NCI-H1694 (cell line): ENCODE measurements around the gene MARCHF10.

Source experiments
- DNase-seq: peaks from one replicate; lab custom pipeline; 2025; lab: John Stamatoyannopoulos, UW

Gene MARCHF10

DNA sequence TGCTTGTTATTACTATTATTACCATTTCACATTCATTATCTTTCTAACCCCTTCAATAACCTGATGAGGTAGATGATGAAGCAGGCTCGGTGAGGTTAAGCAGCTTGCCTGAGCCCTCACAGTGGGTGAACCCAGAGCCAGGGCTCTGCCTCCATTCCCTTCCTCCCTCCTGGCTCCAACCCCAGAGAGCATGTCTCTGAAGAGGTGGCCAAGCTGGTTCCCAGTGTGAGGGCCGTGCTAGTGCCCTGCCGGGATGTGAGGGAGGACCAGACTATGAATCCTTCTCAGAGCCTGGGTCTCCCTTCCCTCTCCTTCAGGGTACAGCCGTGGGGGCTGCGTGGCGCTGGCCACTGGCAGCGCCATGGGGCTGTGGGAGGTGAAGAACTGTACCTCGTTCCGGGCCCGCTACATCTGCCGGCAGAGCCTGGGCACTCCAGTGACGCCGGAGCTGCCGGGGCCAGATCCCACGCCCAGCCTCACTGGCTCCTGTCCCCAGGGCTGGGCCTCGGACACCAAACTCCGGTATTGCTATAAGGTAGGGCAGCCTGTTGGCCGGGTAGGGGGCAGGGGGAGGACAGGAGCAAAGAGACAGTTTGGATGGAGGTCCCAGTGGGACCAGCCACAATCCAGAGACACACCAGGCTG, 131.0 kb downstream of the MARCHF10 start:
- DNase-seq, result no peak

DNA sequence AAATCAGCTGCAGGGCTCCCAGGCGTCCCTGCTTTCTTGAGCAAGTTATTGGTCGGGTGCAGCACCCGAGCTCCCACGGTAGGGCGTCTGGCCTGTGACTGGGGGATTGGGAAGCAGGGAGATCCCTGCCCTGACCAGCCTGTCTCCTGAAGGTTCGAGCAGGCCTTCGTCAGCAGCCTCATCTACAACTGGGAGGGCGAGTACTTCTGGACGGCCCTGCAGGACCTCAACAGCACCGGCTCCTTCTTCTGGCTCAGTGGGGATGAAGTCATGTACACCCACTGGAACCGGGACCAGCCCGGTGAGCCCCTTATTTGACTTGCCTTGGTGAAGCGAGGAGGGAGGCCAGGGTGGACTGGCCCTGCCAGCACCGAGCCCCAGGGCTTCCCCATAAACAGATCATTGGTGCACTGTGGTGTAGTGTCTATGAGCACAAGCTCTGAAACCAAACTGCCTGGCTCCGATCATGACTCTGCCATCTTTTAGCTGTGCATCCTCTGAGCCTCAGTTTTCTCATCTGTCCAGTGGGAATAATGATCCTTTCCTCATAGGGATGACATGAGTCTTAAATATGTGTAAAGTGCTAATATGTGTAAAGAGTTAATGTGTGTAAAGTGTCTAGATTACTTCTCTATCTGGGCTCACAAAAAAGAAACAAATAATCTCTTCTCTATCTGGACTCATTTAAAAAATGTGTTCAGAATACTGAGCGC, 131.7 kb downstream of the MARCHF10 start:
- no peak for DNase-seq

DNA sequence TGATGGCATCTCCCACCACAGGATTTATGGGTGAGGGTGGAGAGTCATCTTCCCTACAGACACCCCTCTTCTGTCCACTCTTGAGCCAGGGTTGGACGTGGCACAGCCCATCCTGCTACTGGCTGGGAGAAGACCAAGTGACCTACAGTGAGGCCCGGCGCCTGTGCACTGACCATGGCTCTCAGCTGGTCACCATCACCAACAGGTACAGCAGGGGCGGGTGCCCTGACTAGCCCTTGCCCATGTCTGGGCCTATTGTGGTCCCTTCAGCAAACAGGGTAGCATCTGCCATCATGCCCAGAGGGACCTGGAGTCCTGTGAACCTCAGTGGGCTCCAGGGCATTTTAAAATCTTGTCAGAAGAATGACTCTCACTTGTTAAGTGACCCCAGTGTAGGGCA, 132.4 kb downstream of the MARCHF10 start:
- no peak for DNase-seq

DNA sequence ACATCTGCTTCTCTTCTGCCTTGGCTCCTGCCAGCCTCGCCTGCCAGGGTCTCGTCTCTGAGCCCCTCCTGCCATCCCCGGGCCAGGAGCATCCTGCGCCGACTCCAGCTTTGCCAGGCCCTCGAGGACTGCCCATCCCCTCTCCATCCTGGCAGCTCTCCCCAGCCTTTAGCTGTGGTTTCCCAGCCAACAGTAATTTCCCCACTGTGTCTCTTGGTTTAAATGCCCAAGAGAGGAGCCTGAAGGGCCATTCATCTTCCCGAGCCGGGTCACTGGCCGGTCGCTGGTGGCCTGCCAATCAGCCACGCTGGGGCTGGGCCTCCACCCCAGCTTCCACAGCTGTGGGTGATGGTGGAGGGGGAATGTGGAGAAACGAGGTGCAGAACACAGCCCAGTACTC, 132.9 kb downstream of the MARCHF10 start:
- DNase-seq, result no peak

DNA sequence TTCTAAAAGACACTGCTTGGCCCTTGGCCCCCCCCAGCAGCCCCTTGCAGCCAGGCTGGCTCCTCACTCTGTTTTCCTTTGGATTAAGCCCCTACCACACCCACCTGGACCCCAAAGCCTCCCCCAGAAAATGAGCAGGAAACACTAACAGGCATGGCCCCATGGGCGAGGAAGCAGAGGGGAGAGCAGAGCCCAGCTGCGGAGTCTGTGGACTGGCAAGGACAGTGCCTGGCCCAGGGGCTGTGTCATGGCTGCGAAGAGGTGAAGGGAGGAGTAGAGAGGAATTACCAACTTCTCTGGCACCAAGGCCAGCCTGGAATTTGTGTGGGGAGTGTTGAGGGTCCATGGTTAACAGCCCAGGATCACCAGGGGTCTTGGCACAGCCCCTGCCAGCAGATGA, 133.3 kb downstream of the MARCHF10 start:
- DNase-seq, result no peak

DNA sequence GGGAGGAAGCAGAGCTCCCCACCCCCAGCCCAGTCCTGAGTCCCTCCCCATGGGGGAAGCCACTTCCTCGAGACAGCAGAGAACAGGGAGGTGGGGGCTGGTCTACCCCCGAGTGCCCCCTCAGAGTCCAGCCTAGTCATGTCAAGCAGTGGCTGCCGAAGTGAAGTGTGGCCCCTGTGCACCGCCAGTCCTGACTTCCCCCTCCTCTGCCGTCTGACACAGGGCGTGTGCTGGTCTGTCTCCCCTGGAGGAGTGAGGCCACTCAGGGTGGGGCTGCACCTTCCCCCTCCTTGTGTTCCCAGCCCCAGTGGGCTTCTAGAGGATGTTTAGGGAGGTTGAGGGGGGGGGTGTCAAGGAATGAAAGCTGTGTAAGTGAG, 133.8 kb downstream of the MARCHF10 start:
- no peak for DNase-seq

DNA sequence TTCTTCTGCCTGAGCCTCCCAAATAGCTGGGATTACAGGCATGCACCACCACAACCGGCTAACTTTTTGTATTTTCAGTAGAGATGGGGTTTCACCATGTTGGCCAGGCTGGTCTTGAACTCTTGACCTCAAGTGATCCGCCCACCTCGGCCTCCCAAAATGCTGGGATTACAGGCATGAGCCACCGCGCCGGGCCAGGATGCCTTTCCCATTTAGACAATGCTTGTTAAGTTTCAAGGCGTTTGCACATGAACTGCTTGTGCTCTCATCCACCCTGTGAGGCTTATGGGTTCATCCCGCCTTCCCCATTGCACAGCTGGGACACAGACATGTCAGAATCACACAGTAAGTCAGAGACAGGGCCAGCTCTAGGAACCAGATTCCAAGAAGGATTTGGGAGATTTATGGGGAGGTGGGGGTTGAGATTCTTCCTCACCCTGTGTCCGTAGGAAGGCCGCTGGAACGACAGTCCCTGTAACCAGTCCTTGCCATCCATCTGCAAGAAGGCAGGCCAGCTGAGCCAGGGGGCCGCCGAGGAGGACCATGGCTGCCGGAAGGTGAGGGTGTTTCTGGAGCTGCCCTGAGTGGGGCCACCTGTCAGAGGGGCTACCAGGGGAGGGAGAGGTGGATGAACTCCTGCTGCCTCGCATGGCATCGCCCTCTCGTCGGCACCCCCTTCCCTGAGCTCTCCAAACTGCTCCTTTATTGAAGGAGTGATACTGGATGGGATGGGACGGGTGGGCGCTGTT, 134.3 kb downstream of the MARCHF10 start:
- DNase-seq, result no peak

DNA sequence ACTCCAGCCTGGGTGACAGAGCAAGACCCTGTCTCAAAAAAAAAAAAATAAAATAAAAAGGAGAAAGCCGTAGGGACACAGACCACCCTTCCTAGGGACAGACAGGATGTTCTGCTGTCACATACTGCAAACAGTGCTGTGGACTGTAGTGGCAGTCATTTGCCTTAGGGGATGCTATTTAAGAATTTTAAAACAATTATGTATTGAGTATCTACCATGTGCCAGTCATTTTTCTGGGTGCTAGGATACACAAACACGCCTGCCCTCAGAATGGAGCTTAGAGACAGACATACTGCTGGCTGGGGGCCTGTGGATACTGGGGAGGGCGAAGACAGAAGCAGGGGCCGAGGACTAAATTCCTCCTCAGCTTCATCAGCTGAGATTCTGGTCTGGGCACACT, 135.2 kb downstream of the MARCHF10 start:
- no peak for DNase-seq

DNA sequence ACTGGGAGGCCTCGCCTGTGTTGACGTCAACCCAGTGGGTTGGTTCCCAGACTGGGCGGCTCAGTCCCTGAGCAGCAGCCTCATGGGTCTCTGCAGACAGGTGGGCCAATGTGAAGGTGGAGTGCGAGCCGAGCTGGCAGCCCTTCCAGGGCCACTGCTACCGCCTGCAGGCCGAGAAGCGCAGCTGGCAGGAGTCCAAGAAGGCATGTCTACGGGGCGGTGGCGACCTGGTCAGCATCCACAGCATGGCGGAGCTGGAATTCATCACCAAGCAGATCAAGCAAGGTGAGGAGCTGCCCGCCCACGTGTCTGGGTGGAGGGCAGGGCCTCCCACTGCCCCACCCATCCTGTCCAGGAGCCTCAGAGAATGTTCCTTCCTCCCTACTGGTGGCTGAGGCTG, 136.6 kb downstream of the MARCHF10 start:
- DNase-seq, result no peak

DNA sequence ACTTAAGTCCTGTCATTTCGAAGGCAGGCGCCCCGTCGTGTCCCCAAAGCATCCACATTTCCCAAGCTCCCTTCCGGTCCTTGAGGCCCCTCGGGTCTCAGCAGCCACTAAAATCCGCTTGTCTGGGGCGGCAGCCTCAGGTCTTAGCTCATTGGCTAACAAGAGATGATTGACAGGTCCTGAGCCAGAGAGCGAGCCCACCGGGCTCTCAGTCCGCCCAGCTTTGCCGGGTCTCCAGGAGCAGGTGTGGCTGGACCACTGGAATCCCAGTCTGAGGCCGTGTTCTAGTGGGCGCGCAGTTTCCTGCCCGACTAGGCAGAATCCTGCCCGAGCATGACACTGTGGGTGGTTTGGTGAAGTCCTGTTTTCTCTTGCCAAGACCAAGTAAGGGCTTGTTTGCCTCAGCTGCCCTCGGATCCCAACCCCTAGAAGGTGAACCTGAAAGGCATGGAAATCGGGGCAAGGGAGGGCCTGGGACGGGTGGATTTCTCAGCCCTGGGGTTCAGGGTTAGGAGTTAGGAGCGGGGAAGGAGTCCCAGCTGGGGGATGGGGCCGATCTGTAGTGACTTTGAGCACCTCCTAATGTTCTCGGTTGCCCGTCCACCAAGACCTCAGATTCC, 137.8 kb downstream of the MARCHF10 start:
- no peak for DNase-seq

DNA sequence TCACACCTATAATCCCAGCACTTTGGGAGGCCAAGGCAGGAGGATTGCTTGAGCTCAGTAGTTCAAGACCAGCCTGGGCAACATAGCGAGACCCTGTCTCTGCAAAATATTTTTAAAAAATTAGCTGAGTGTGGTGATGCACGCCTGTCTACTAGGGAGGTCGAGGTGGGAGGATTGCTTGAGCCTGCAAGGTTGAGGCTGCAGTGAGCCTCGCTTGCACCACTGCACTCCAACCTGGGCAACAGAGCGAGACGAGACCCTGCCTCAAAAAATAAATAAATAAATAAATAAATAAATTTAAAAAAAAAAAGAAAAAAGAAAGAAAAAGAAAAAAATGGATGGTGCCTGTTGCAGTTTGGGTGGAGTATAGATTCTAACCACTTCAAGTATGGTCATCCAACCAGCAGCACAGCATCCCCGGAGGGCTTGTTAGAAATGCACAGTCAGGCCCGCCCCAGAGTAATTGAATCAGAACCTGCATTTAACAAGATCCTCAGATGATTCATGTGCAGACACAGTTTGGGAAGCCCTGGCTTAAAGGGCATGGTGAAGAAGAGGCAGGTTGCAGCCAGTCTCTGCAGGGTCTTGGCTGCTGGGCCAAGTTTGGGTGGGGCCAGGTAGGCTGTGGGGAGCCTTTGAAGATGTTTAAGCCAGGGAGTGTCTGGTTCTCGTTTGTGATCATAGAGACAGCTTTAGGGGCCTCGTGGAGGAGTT, 139.9 kb downstream of the MARCHF10 start:
- no peak for DNase-seq

DNA sequence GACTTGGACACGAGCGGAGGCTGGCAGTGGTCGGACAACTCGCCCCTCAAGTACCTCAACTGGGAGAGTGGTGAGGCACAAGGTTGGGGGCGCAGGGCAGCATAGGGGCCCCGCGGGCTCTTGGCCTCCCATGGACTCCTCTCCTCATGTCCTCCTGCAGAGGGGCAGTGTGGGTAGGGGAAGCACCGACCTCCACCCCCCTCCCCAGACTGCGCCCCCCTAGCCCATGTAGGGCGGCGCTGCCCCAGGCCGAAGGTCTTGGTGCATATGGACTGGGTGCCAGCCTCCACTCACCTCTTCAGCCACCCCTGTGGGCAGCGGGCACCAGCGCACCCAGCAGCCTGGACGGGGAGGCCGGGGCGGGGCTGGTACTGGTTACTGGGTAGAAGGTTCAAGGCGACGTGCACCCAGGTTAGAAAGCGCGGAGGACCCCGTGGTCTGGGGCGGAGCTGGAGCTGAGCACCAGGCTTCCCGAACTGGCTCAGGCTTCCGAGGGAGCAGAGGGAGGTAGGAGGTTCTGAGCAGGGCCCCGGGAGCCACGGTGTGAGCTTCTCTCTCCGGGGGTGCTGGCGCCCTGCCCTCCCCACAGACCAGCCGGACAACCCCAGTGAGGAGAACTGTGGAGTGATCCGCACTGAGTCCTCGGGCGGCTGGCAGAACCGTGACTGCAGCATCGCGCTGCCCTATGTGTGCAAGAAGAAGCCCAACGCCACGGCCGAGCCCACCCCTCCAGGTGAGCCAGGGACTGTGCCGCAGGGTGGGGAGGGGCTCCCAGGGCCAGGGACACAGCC, 141.1 kb downstream of the MARCHF10 start:
- no peak for DNase-seq

DNA sequence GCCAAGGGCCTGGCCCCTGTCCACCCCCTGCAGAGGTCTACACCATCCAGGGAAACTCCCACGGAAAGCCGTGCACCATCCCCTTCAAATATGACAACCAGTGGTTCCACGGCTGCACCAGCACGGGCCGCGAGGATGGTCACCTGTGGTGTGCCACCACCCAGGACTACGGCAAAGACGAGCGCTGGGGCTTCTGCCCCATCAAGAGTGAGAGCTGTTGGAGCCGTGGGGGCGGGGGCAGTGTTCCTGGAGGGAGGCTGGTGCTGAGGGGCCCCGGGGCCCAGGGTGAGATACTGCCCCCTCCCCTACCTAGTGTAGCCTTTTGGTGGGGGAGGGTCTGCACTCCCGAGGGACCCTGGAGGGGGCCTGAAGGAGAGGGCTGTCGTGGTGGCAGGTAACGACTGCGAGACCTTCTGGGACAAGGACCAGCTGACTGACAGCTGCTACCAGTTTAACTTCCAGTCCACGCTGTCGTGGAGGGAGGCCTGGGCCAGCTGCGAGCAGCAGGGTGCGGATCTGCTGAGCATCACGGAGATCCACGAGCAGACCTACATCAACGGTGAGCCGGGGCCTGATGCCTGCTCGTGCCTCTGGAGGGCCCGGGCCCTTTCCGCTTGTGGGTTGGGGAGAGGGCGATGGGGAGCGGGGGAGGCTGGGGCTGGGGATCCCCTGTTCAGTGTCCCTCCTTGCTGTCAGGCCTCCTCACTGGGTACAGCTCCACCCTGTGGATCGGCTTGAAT, 141.9 kb downstream of the MARCHF10 start:
- DNase-seq, result no peak

DNA sequence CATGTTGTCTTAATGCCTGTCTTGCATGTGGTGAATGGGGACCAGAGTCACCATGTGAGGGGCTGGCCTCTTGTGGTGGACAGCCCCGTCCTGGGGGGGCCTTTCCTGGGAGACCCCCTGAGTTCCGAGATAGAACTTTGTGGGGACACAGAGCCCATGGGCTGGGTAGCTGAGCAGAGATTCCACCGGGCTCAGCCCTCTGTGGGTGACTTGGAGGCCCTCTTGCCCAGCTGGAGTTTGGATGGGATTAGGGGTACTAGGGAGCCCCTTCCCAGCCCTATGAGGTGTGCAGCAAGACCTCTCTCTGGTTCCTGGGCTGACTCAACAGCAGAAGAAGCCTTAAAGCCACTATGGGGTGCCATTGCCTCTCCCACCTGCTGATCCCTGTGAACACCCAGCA, 142.5 kb downstream of the MARCHF10 start:
- no peak for DNase-seq

DNA sequence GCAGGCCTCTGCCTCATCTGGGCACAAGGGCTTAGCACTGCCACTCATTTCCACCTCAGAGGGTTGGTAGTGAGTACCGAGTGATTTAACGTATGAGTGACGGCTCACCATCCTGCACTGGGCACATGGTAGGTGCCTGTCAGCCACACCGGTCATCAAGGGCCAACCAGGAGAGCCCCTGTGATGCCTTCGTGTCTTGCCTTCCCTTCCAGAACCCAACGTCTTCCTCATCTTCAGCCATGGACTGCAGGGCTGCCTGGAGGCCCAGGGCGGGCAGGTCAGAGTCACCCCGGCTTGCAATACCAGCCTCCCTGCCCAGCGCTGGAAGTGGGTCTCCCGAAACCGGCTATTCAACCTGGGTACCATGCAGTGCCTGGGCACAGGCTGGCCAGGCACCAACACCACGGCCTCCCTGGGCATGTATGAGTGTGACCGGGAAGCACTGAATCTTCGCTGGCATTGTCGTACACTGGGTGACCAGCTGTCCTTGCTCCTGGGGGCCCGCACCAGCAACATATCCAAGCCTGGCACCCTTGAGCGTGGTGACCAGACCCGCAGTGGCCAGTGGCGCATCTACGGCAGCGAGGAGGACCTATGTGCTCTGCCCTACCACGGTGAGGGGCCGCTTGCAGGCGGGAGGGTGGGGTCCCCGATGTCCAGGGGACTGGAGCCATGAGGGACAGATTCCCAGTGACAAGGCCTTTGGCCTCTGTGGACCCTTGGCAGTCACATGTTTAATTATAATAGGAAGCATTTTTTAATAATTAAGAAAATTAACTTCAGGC, 143.6 kb downstream of the MARCHF10 start:
- no peak for DNase-seq

DNA sequence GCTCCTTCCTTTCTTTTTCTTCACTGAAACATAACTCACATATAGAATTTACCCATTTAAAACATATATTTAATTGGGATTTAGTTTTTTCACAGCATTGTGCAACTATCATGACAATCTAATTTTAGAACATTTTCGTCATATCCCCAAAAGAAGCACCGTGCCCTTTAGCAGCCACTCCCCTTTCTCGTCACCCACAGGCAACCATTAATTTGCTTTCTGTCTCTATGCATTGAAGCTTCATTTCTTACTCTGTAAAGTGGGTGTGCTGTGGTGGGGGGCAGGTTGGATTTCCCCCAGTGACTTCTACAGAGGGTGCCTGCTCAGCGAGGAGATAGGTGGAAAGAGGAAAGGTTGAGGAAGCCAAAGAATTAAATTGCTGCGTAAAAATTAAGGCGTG, 144.8 kb downstream of the MARCHF10 start:
- no peak for DNase-seq

DNA sequence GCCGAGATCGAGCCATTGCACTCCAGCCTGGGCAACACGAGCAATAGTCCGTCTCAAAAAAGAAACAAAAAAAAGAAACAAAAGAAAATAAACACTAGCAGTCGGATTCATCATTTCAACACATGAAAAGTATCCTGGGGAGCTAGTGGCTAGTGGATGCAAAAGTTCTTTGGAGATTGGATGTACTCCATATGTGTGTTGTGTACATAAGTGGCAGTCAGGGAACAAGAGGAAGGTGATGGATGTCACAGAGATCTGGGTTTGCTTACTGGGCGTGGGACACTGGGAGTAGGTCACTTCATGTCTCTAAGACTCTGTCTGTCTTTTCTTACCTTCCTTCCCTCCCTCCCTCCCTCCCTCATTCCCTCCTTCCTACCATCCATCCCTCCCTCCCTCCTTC, 145.3 kb downstream of the MARCHF10 start:
- no peak for DNase-seq

DNA sequence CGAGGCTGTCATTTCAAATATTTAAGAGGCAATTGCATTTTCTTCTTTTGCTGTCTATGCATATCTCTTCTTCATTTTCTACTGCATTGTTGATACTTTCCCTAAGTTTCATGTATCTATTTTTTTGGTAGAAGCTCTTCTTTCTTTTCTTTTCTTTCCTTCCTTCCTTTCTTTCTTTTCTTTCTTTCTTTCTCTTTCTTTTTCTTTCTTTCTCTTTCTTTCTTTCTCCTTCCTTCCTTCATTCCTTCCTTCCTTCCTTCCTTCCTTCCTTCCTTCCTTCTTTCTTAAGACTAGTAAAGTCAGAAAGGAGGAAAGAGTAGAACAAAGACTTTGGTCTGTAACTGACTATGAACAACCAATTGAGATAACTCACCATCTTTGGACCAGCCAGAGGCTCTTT, 146.8 kb downstream of the MARCHF10 start:
- no peak for DNase-seq

DNA sequence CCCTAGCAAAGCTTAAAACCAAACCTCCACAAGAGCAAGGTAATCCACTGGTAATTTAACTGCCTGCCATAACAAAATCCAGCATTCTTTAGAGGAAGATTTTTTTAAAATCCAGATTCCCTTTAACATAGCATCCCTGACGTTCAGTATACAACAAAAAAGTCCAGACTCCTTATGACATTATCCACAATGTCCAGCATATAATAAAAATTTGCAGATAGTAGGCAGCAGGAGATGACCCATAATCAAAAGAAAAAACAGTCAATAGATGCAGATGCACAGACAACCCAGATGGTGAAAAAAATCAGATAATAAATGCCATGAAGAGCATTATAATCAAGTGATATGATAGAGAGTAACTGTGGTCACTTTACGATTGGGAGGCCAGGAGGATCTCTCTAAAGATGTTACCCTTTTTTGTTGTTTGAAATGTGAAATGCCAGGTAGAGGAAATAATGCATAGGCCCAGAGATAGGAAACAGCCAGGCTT, 147.4 kb downstream of the MARCHF10 start:
- no peak for DNase-seq
